Activated naive CD8-positive, alpha-beta T cell (primary cell): Measurements from ENCODE around the gene NCKAP5.
"Not testable (repeated sequence)": the region's sequence is repeated elsewhere in the genome, so short reads cannot be mapped to it uniquely, and the experiment has no call there.

Source experiments
- H3K27ac Mint-ChIP-seq: one replicate; pipeline ENCODE4 v1.8.0; 2021; ENCODE audit warnings: mixed read lengths
- H3K27me3 Mint-ChIP-seq: one replicate; pipeline ENCODE4 v1.8.0; 2021; ENCODE audit warnings: mixed read lengths
- H3K36me3 Mint-ChIP-seq: one replicate; pipeline ENCODE4 v1.8.0; 2021; ENCODE audit warnings: mixed read lengths
- H3K4me1 Mint-ChIP-seq: one replicate; pipeline ENCODE4 v1.8.0; 2021; ENCODE audit warnings: low read depth, mixed read lengths
- H3K4me3 Mint-ChIP-seq: one replicate; pipeline ENCODE4 v1.8.0; 2021; ENCODE audit warnings: mild to moderate bottlenecking, mixed read lengths
- H3K9me3 Mint-ChIP-seq: one replicate; pipeline ENCODE4 v1.8.0; 2021; ENCODE audit warnings: low read depth, mixed read lengths

Gene NCKAP5

GRCh38 chr2:133519677-133520076 lies 48.6 kb downstream of the NCKAP5 start:
- not testable (repeated sequence) for H3K4me1 Mint-ChIP-seq, H3K4me3 Mint-ChIP-seq, H3K9me3 Mint-ChIP-seq, H3K36me3 Mint-ChIP-seq, H3K27ac Mint-ChIP-seq, H3K27me3 Mint-ChIP-seq

GRCh38 chr2:133518700-133519344 lies 49.4 kb downstream of the NCKAP5 start:
- no peak overlapping the region for H3K27ac Mint-ChIP-seq
- no peak overlapping the region for H3K4me3 Mint-ChIP-seq
- H3K9me3 Mint-ChIP-seq, result no peaks in the 10 kb centered on the region
- H3K27me3 Mint-ChIP-seq, result peaks cover 2% of the 10 kb centered on the region
- no peaks in the 10 kb centered on the region for H3K4me1 Mint-ChIP-seq
- no peaks in the 10 kb centered on the region for H3K36me3 Mint-ChIP-seq

DNA sequence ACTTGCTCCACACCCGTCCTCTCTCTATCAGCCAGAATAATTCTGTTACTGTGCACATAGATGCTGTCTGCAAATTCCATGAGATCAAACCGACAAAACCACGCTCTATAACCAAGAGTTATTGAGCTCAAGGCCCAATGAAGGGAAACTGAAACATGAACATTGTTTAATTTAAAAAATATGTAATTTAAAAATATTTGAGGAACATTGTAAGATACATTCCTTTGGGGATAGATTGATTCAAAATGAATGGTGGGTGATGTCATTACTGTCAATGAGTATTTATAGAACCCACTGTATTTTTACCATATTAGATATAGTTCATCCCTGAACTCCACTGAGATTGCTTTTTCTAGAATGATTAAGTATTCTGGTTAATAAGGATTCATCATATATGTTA lies 50.4 kb downstream of the NCKAP5 start:
- Mint-ChIP-seq H3K36me3 (no peaks in the 10 kb centered on the region), H3K27me3 (peaks cover 2% of the 10 kb centered on the region), H3K9me3 (no peaks in the 10 kb centered on the region), H3K27ac (no peak overlapping the region), H3K4me3 (no peak overlapping the region), H3K4me1 (no peaks in the 10 kb centered on the region)

DNA sequence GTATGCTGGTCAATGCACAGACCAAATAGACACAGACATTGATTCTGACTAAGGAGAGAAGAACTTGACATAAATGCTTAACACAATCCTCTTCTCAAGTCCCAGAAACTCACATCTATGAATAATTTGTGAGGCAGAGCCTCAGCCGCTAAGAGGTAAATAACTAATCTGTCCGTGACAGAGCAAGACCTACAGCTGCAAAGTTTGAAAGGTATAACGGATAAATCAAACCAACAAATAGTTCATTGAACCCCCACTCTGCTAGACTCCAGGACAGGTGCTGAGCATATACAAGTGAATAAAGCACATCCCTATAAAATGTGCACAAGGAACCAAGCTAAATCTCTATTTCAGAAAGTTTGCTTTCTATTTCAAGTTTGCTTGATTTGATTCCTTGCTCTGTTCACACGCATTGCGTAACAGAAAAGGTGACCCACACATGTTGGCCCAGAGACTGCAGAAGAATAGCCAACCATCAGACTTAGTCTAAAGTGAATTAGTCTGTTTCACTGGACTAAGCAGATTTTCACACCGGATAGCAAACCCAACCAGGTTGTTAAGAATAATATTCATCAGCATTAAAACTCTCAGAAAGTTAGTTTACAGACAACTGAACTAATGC lies 51.7 kb downstream of the NCKAP5 start:
- H3K27me3 Mint-ChIP-seq, result peaks cover 2% of the 10 kb centered on the region
- no peaks in the 10 kb centered on the region for H3K9me3 Mint-ChIP-seq
- no peaks in the 10 kb centered on the region for H3K36me3 Mint-ChIP-seq
- no peak overlapping the region for H3K27ac Mint-ChIP-seq
- H3K4me3 Mint-ChIP-seq, result no peak overlapping the region
- no peaks in the 10 kb centered on the region for H3K4me1 Mint-ChIP-seq

DNA sequence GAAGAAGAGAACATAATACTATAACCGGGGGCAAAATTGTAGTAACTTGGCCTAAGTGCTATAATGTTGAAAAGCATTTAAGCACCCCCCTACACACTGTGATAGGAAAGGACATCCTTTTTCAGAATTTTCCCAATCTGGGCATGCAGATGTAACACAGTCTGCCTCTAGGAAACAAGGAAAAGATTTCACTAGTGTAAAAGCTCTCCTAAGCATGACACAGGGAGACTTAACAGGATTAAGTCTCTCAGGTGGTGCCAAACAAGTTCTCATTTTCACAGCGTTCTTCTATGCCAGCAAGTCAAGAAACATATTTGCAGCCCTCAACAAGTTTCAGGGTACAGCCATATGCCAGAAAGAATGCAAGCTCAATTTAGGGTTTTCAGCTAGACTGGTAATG lies 53.0 kb downstream of the NCKAP5 start:
- Mint-ChIP-seq H3K4me3 (no peak overlapping the region), H3K4me1 (no peaks in the 10 kb centered on the region), H3K9me3 (no peaks in the 10 kb centered on the region), H3K36me3 (no peaks in the 10 kb centered on the region), H3K27me3 (peaks cover 2% of the 10 kb centered on the region), H3K27ac (no peak overlapping the region)

GRCh38 chr2:133513893-133514292 lies 54.4 kb downstream of the NCKAP5 start:
- no peak overlapping the region for H3K4me3 Mint-ChIP-seq
- H3K27me3 Mint-ChIP-seq, result no peaks in the 10 kb centered on the region
- no peaks in the 10 kb centered on the region for H3K9me3 Mint-ChIP-seq
- no peak overlapping the region for H3K27ac Mint-ChIP-seq
- H3K4me1 Mint-ChIP-seq, result no peaks in the 10 kb centered on the region
- H3K36me3 Mint-ChIP-seq, result no peaks in the 10 kb centered on the region

DNA sequence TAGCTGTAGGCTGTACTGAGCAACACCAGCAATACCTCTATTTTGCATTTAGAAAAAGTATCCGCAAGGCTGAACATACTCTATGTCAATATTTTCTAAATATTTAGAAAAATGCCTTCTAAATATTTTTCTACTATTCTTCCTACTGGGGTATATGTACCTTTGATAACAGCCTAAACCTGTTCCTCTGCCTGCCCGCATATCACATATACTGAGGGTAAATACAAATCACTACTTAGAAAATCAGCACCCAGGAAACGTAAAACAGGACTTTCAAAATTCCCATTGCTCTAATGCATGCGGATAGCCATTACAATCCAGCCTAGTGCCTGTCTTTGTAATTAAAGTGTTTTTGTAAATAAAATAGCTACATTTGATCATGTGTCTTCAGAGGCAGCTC lies 56.1 kb downstream of the NCKAP5 start:
- Mint-ChIP-seq H3K36me3 (no peaks in the 10 kb centered on the region), H3K9me3 (no peaks in the 10 kb centered on the region), H3K4me1 (no peaks in the 10 kb centered on the region), H3K27ac (no peak overlapping the region), H3K27me3 (no peaks in the 10 kb centered on the region), H3K4me3 (no peak overlapping the region)

GRCh38 chr2:133511679-133512078 lies 56.6 kb downstream of the NCKAP5 start:
- Mint-ChIP-seq H3K27me3 (no peaks in the 10 kb centered on the region), H3K4me1 (no peaks in the 10 kb centered on the region), H3K4me3 (no peak overlapping the region), H3K27ac (no peak overlapping the region), H3K36me3 (no peaks in the 10 kb centered on the region), H3K9me3 (no peaks in the 10 kb centered on the region)

DNA sequence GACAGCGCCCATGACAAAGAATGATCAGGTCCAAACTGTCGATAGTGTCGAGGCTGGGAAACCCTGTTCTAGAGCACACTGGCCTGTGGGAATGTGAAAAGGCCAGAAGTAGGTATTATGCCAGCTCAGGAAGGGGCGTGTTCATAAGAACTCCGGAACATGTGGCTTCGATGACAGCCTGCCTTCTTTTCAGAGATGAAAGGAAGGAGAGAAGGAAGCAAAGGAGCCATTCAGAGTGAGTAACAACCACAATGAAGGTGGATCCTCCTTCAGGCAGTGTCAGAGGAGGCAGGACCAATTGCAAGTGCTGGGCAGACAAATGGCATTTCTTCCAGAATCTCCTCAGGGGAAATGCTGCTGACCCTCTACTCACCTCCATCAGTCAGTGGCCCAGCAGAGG lies 58.5 kb downstream of the NCKAP5 start:
- no peaks in the 10 kb centered on the region for H3K9me3 Mint-ChIP-seq
- H3K4me1 Mint-ChIP-seq, result no peaks in the 10 kb centered on the region
- no peak overlapping the region for H3K27ac Mint-ChIP-seq
- H3K36me3 Mint-ChIP-seq, result no peaks in the 10 kb centered on the region
- no peak overlapping the region for H3K4me3 Mint-ChIP-seq
- H3K27me3 Mint-ChIP-seq, result no peaks in the 10 kb centered on the region

DNA sequence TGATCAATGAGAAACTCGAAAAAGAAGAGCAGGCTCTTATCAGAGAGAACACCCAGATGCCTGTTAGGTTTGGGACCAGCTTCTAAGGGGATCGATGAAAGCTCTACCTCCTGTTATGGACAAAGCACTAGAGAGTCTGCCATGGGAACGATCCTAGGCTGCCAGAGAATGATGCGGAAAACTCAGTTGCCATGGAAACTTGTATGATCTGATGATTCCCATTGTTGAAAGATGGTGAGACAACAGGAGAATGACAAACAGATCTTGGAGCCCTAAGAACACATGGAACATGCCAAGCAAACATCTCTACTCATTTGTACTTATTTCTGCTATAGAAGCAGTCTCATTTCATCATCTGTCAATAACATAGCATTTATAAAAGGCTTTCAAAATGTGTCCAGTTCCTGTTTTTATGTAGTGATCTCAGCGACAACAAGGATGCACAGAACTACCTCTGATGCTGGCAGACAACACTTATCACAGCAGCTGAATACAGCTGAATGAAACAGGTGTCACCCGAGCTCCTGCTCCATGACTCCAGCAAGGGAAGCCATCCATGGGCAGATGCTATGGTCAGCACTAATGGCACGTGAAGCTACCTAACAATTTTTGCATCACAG lies 59.6 kb downstream of the NCKAP5 start:
- Mint-ChIP-seq H3K27ac (no peak overlapping the region), H3K27me3 (no peaks in the 10 kb centered on the region), H3K36me3 (no peaks in the 10 kb centered on the region), H3K4me1 (no peaks in the 10 kb centered on the region), H3K9me3 (no peaks in the 10 kb centered on the region), H3K4me3 (no peak overlapping the region)

GRCh38 chr2:133506996-133507395 lies 61.3 kb downstream of the NCKAP5 start:
- Mint-ChIP-seq H3K27ac (no peak overlapping the region), H3K27me3 (peaks cover 1% of the 10 kb centered on the region), H3K9me3 (no peaks in the 10 kb centered on the region), H3K36me3 (no peaks in the 10 kb centered on the region), H3K4me3 (no peak overlapping the region), H3K4me1 (no peaks in the 10 kb centered on the region)

- no peaks in the 10 kb centered on the region for H3K9me3 Mint-ChIP-seq
- H3K4me1 Mint-ChIP-seq, result no peaks in the 10 kb centered on the region
- no peak overlapping the region for H3K4me3 Mint-ChIP-seq
- no peaks in the 10 kb centered on the region for H3K36me3 Mint-ChIP-seq
- no peak overlapping the region for H3K27ac Mint-ChIP-seq
- H3K27me3 Mint-ChIP-seq, result peaks cover 1% of the 10 kb centered on the region
These were observed 63.4 kb downstream of the NCKAP5 start for GRCh38 chr2:133504566-133505505.

DNA sequence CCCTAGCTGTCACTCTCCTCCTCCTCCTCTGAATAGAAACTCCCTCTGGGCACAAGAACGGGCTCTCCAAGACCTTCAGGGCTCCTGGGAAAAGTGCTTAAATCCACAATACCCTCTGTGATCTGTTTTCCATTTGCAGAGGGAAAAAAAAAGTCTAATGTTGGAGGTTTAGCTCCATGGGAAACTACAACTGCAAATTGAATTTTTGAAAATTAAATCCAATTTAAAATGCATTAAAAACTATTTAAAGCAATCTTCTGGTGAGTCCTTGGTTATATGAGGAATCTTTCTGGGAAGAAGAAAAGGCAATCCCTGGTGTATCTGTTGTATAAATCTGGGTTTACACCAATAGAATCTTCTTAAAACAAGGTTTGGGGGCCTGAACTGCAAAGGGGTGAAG lies 64.3 kb downstream of the NCKAP5 start:
- Mint-ChIP-seq H3K4me3 (no peak overlapping the region), H3K27me3 (peaks cover 2% of the 10 kb centered on the region), H3K4me1 (no peaks in the 10 kb centered on the region), H3K36me3 (no peaks in the 10 kb centered on the region), H3K27ac (no peak overlapping the region), H3K9me3 (no peaks in the 10 kb centered on the region)

- Mint-ChIP-seq H3K27ac (no peak overlapping the region), H3K9me3 (no peaks in the 10 kb centered on the region)
These were observed 64.9 kb downstream of the NCKAP5 start for GRCh38 chr2:133503323-133503722.

GRCh38 chr2:133502678-133503077 lies 65.6 kb downstream of the NCKAP5 start:
- Mint-ChIP-seq H3K27me3 (peaks cover 2% of the 10 kb centered on the region), H3K36me3 (no peaks in the 10 kb centered on the region), H3K4me3 (no peak overlapping the region), H3K9me3 (no peaks in the 10 kb centered on the region), H3K27ac (no peak overlapping the region), H3K4me1 (no peaks in the 10 kb centered on the region)

More at GRCh38 chr2:133503323-133503722, 64.9 kb downstream of the NCKAP5 start:
- no peaks in the 10 kb centered on the region for H3K36me3 Mint-ChIP-seq
- H3K4me1 Mint-ChIP-seq, result no peaks in the 10 kb centered on the region
- H3K27me3 Mint-ChIP-seq, result peaks cover 2% of the 10 kb centered on the region
- no peak overlapping the region for H3K4me3 Mint-ChIP-seq
